Stimulated activated CD8-positive, alpha-beta memory T cell treated with anti-CD3 and anti-CD28 coated beads, Interleukin-15, amount 100 ng/mL, for 24 hours (primary cell): ENCODE data around the gene PRKN.
"Not testable (repeated sequence)": the region's sequence is repeated elsewhere in the genome, so short reads cannot be mapped to it uniquely, and the experiment has no call there.

ENCODE experiments used
- DNase-seq: peaks from one replicate; pipeline ENCODE4 v3.0.0-alpha.2; 2020; ENCODE audit warnings: low read depth

The PRKN gene

DNA sequence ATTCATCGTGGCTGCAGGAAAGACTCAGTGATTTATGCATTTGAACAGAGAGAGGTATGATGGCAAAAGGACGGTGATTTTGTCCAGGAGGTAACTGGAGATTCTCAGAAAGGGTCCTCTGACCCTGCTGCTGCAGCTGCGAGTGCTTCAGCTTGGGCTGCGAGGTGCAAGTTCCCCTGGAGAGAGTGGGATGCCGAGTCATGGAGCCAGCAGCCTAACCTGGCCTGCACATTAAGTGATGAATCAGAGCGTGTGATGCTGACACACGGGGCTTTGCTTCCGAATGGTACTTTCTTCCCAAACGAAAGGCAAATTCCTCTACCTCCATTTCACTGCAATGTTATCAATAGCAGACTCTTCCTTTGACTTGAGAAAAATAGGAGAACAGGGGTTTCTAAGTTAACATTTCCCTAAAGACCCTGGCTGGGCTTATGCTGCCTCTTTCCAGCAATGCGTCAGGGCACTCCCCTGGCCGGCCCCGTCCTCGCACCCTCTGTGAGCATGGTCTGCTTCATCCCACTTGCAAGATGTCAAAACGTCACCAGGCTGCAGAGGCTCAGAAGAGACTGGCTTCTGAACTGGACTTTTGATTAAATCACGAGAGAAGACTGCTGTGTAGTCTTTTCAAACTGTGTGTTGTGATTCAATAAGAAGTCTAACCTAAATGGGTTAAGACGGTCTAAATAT lies 825.7 kb downstream of the PRKN start:
- no peak for DNase-seq

DNA sequence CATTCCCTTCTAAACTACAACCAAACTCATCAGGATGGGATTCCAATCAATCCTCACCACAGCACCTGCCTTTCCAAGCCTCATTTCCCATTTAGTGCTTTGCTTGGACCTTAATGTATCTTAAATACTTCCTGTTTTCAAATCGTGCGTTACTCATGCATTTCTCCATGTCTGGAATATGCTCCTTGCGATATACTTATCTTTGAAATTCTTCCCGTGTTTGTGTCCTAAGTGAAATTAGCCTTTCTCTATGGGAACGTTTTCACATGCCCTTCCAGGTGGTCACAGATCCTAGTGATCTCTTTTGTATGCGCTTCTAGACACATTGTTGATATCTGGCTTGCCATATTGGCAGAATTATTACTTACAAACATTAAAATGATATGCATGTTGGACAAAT lies 833.1 kb downstream of the PRKN start:
- no peak for DNase-seq

GRCh38 chr6:161891542-161891941 lies 836.0 kb downstream of the PRKN start:
- no peak for DNase-seq

DNA sequence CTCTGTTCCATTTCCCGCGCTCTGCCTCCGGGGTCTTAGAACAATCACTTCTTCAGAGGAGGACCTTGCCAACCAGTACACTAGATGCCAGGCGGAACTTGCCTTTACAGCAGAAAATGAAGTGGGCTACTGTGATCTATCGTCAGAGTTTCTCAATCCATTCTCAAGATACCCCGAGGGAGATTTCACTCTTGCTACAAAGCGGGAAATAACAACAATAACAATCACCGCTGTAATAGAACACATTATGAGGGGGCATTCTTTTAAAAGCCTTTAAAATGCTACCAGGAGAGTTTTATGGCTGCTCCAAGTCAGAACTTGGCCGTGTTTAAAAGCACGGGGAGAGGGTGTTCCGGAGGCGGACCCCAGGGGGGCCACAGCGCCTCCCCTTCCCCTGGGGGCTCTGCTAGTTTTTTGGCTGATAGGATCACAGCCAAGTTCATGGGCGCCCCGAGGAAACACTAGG lies 836.7 kb downstream of the PRKN start:
- DNase-seq = no peak

DNA sequence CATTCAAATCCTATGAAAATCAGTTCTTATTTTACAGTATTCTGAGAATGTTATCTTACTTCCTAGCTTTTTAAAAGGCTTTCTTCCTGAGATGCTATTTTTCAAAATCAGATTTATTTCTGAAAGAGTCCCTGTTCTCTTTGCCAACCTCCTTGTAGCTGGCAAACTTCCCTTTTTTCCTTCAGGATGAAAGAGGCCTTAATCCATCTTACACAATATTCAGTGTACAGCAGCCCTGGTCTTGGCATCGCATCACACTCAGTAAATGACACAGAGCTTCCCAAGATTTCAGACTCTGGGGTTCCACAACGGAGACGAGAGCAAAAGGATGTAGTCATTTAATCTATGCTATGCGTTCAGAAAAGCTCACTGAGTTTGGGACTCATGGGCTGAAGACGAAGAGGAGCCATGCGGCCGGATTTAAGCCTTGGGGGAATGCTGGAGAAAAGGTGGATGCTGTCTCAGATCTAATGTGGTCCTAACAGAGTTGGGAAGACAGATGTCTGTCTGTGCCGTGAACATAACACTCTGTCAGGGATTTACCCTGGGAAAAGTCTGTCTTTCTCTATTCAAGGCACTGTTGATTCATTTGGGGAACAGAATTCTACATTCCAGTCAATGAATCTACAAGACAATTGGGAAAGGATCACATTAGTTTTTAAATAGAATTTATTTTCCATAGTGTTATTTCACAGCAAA lies 837.3 kb downstream of the PRKN start:
- DNase-seq = no peak

DNA sequence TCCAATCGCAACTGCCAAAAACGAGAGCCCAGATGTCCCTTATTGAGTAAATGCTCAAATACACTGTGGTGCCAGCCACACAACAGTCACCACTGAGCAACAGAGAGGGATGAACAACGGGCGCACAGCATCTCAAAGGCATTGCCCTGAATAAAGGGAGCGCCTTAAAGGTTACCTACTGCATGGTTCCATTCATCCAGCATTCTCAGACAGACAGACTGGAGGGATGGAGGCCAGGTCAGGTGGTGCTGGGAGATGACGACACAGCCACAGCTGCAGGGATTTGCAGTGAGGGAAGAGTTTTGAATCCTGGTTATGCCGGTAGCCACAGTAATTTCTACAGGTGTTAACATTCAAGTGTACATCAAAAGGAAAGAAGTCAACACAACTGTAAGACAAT lies 838.2 kb downstream of the PRKN start:
- DNase-seq = no peak

- not testable (repeated sequence) for DNase-seq
These were observed 841.0 kb downstream of the PRKN start for GRCh38 chr6:161886545-161886944.

GRCh38 chr6:161884782-161885181 lies 842.8 kb downstream of the PRKN start:
- no peak for DNase-seq

- no peak for DNase-seq
These were observed 845.3 kb downstream of the PRKN start for GRCh38 chr6:161882196-161882765.

DNA sequence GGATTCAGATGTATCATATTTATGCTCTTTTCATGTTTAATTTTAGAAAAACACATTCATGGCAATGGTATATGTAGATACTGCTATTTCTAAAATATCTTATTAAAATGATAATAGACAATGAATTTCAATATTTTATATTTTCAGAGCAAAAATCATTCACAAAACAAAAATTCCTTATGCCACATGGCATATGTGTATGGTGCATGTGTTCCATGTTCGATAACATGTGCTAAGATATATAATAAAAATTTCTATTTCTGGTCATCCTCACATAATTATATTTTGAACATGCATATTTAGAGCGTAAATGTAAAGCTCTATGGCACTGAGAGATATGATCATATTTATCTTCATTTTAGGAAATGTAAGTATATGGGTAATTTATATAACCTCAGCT lies 847.5 kb downstream of the PRKN start:
- no peak for DNase-seq

DNA sequence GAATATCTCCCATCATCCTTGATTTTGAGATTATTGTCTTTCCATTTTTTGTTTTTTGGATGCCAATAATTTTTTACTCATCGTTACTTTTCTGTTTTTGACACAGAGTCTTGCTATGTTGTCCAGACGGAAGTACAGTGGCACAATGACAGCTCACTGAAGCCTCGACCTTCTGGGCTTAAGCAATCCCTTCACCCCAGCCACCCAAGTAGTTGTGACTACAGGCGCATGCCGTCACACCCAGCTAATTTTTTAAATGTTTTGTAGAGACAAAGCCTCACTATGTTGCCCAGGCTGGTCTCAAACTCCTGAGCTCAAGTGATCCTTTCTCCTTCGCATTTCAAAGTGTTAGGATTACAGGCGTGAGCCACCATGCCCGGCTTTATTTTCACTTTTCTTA lies 851.3 kb downstream of the PRKN start:
- DNase-seq = no peak

DNA sequence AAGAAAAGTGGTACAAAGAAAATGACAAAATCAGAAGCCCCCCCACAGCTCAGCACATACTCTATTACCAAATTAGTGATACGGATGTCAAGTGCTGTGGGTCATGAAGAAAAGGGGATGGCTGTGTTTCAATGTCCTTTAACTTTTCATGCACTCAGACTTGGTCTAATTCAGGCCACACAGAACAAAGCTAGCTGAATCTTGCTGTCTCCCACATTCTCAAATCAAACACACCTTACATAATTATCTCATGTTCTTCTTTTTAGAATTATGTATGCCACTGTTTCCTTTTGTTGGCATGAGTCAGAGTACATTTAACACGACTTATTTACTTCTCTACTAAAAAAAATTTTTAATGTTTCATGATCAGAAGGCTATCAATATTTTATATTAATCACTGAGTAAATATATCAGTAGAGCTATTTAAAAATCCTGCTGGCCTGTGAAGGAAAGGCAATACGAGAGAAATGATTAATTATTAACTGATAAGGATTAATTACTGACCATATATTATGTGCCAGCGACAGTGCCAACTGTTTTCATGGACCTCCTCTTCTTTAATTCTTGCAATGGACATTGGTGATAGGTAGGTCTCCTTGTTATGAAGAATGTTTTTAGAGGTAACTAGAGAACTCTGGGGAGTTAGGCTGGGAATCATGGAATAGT lies 857.2 kb downstream of the PRKN start:
- DNase-seq = no peak

- no peak for DNase-seq
These were observed 858.1 kb downstream of the PRKN start for GRCh38 chr6:161869491-161869890.

GRCh38 chr6:161866570-161866969 lies 861.0 kb downstream of the PRKN start:
- DNase-seq = no peak

DNA sequence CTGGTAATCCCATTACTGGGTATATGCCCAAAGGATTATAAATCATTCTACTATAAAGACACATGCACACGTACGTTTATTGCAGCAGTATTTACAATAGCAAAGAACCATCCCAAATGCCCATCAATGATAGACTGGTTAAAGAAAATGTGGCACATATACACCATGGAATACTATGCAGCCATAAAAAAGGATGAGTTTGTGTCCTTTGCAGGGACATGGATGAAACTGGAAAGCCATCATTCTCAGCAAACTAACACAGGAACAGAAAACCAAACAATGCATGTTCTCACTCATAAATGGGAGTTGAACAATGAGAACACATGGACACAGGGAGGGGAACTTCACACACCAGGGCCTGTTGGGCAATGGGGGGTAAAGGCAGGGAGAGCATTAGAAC lies 866.5 kb downstream of the PRKN start:
- not testable (repeated sequence) for DNase-seq

- DNase-seq = no peak
These were observed 873.9 kb downstream of the PRKN start for GRCh38 chr6:161853657-161854056.

DNA sequence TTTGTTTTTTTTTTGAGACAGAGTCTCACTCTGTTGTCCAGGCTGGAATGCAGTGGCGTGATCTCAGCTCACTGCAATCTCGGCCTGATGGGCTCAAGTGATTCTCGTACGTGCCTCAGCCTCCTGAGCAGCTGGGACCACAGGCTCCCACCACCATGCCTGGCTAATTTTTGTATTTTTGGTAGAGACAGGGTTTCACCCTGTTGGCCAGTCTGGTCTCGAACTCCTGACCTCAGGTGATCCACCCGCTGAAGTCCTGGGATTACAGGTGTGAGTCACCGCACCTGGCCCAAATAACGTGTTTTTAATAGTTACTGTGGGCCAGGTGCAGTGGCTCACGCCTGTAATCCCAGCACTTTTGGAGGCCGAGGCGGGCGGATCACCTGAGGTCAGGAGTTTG lies 876.1 kb downstream of the PRKN start:
- DNase-seq = not testable (repeated sequence)

DNA sequence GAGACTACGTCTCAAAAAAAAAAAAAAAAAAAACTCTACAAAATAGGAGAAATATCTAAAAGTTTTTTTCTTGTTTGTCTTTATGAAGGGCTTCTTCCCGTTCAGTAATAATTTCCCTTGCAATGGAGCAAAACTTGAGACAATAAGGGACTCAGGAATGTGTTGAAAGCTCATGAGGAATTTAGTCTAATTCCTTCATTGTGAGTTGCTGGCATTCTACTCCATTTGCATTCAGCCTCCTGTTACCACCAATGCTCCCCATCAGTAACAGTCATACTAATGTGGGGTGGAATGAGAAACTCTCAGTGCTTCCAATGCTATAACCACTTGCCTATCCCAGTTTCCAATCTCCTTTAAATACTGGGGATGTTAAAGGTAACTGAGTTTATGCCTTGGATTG lies 877.0 kb downstream of the PRKN start:
- DNase-seq = no peak

GRCh38 chr6:161847628-161848027 lies 879.9 kb downstream of the PRKN start:
- no peak for DNase-seq

DNA sequence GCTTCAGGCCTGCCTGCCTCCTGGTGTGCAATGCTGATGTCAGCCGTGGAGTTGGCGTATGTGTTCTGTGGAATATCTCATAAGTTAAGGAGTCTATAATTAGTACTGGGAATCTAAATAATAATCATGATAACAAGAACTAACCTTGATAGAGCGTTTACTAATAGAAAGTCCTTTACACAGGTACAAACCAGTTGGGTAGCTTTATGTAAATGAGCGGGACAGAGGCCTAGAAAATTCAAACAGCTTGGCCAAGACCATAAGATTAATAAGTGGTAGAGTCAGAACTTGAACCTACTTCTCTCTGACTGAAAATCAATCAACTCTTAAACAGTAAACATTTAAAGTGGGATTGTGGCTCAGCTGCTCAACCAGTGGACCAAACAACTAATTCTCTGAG lies 882.8 kb downstream of the PRKN start:
- DNase-seq = no peak

GRCh38 chr6:161843066-161843465 lies 884.5 kb downstream of the PRKN start:
- no peak for DNase-seq

GRCh38 chr6:161840380-161840779 lies 887.2 kb downstream of the PRKN start:
- no peak for DNase-seq
